GM18858 (cell line): ENCODE measurements around the gene LRRK1.

ENCODE experiments used
- ATAC-seq: cut with Tn5 transposase; IDR thresholded peaks from one replicate; pipeline ENCODE4 v1.9.1; 2021; ENCODE audit not compliant: unreplicated experiment

LRRK1 gene

GRCh38 chr15:101001796-101002195, 82.6 kb downstream of the LRRK1 start:
- no peak for ATAC-seq

- no peak for ATAC-seq
These were observed 83.9 kb downstream of the LRRK1 start for GRCh38 chr15:101003081-101003480.

- ATAC-seq = no peak
These were observed 84.5 kb downstream of the LRRK1 start for GRCh38 chr15:101003706-101004105.

- ATAC-seq = no peak
These were observed 85.3 kb downstream of the LRRK1 start for GRCh38 chr15:101004500-101004899.

- no peak for ATAC-seq
These were observed 86.0 kb downstream of the LRRK1 start for GRCh38 chr15:101004986-101005747.

GRCh38 chr15:101006931-101007691, 88.0 kb downstream of the LRRK1 start:
- ATAC-seq = no peak

- ATAC-seq = peak; percentile 64
These were observed 89.3 kb downstream of the LRRK1 start for GRCh38 chr15:101008158-101009139.

GRCh38 chr15:101009176-101009575, 90.0 kb downstream of the LRRK1 start:
- no peak for ATAC-seq

- no peak for ATAC-seq
These were observed 91.6 kb downstream of the LRRK1 start for GRCh38 chr15:101010781-101011180.

- ATAC-seq = no peak
These were observed 93.4 kb downstream of the LRRK1 start for GRCh38 chr15:101012326-101013200.

GRCh38 chr15:101013201-101013550, 94.0 kb downstream of the LRRK1 start:
- no peak for ATAC-seq

- no peak for ATAC-seq
These were observed 94.9 kb downstream of the LRRK1 start for GRCh38 chr15:101013769-101014675.

GRCh38 chr15:101014921-101015841, 96.0 kb downstream of the LRRK1 start:
- ATAC-seq = no peak

- ATAC-seq = no peak
These were observed 97.4 kb downstream of the LRRK1 start for GRCh38 chr15:101016581-101016980.

- ATAC-seq = no peak
These were observed 98.1 kb downstream of the LRRK1 start for GRCh38 chr15:101017093-101017754.

- ATAC-seq = no peak
These were observed 98.9 kb downstream of the LRRK1 start for GRCh38 chr15:101018016-101018415.

GRCh38 chr15:101018450-101018849, 99.3 kb downstream of the LRRK1 start:
- ATAC-seq = no peak
